Measurements from ENCODE around the gene YJU2.

DNA sequence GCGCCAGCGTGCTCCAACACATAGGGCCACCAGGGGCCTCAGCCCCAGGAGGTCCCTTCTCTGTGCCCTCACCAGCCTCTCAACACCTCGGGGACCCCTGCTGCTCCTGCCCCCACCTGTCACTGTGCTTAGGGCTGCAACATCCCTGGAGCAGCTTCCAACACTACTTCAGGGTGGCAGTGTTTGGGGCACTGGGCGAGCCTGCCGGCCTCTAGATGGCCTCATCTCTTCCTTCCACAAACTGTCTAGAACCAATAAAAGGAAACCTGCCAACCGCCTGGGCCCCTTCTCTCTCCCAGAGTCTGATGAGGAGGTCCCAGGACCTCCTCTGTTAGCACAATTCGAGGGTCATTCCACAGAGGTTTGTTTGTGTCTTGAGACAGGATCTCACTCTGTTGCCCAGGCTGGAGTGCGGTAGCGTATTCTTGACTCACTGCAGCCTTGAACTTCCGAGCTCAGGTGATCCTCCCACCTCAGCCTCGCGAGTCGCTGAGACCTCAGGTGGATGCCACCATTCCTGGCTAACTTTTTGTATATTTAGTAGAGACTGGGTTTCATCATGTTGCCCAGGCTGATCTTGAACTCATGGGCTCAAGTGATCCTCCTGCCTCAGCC, 22.0 kb downstream of the YJU2 start:
- TF ChIP-seq ZNF274 (IDR thresholded peaks at IDR 0.05; ENCODE audit: low read depth, low read length) = no peak
- no peak for TF ChIP-seq YY1 (IDR thresholded peaks at IDR 0.05; ENCODE audit: insufficient read depth, insufficient read length)
